DND-41 (cell line): ENCODE data around the gene RFLNA.

Source experiments
- ATAC-seq: fragments of 200-7000 bp; cut with Tn5 transposase; 3 replicates; pipeline ENCODE4 v1.9.1; 2021; ENCODE audit warnings: low read depth; ENCODE audit not compliant: insufficient read depth
- DNase-seq: peaks from one replicate; pipeline ENCODE4 v3.0.0-alpha.2; 2020
- H2AFZ ChIP-seq: 2 replicates; pipeline ENCODE4 v1.6.0; 2012; ENCODE audit warnings: low read depth, low read length
- H3K27ac ChIP-seq: 2 replicates; pipeline ENCODE4 v1.5.1; 2012; ENCODE audit warnings: low read length, inconsistent platforms
- H3K27me3 ChIP-seq: fragments of 200-600 bp; sonication (generic); 2 replicates; pipeline ENCODE4 v1.6.0; 2012; ENCODE audit warnings: low read length, mild to moderate bottlenecking, inconsistent platforms; ENCODE audit not compliant: insufficient read depth, poor library complexity
- H3K36me3 ChIP-seq: 2 replicates; pipeline ENCODE4 v1.5.1; 2012; ENCODE audit warnings: low read length, inconsistent platforms; ENCODE audit not compliant: insufficient read depth
- H3K4me1 ChIP-seq: 2 replicates; pipeline ENCODE4 v1.5.1; 2012; ENCODE audit warnings: mild to moderate bottlenecking, low read length; ENCODE audit not compliant: insufficient read depth
- H3K4me2 ChIP-seq: 2 replicates; pipeline ENCODE4 v1.6.0; 2012; ENCODE audit warnings: mild to moderate bottlenecking, moderate library complexity, low read length, inconsistent platforms; ENCODE audit not compliant: insufficient read depth
- H3K4me3 ChIP-seq, 2 experiments: fragments of 200-600 bp in 1 of 2; shearing (Covaris generic) in 1 of 2; 2 replicates each; pipeline ENCODE4 v1.5.1; 2012 to 2016; ENCODE audit warnings: inconsistent platforms in 2 of 2, low read length in 2 of 2, mild to moderate bottlenecking in 2 of 2, low read depth in 1 of 2, moderate library complexity in 1 of 2
- H3K79me2 ChIP-seq: 2 replicates; pipeline ENCODE4 v1.6.0; 2012; ENCODE audit warnings: low read length, inconsistent platforms; ENCODE audit not compliant: insufficient read depth
- H3K9ac ChIP-seq: 2 replicates; pipeline ENCODE4 v1.6.0; 2012; ENCODE audit warnings: low read depth, mild to moderate bottlenecking, inconsistent platforms, low read length, moderate library complexity
- H3K9me3 ChIP-seq: 2 replicates; pipeline ENCODE4 v1.5.1; 2012; ENCODE audit warnings: low read length, moderate library complexity, mild to moderate bottlenecking, inconsistent platforms; ENCODE audit not compliant: insufficient read depth, severe bottlenecking
- H4K20me1 ChIP-seq: 2 replicates; pipeline ENCODE4 v1.6.0; 2012; ENCODE audit warnings: low read length; ENCODE audit not compliant: insufficient read depth
- EZH2 ChIP-seq: IDR thresholded peaks from 3 replicates; pipeline ENCODE4 v1.6.1; 2012; ENCODE audit warnings: borderline replicate concordance, low read depth, mild to moderate bottlenecking, moderate library complexity, low read length, inconsistent platforms; ENCODE audit not compliant: severe bottlenecking
- TF ChIP-seq, protein P1 (sequence below): IDR thresholded peaks from 2 replicates; pipeline ENCODE4 v1.5.1; 2012; ENCODE audit warnings: borderline replicate concordance, low read length, moderate library complexity, mild to moderate bottlenecking; ENCODE audit not compliant: poor library complexity, severe bottlenecking; ENCODE audit errors: extremely low read depth

RFLNA gene

DNA sequence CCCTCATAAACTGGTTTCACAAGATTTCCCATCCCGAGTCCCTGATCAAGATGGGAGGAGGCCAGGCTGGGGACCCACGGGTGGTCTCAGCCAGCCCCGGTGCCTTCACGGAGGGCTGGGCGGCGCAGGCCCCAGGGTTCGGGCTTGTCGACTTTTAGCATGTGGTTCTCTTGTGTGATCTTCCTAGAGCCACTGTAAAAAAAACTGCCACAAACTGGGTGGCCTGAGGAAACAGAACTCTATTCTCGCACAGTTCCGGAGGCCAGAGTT is 12.6 kb downstream of the RFLNA start:
- Histone ChIP-seq H3K79me2 (no peaks in the 10 kb centered on the region), H3K4me2 (no peak overlapping the region), H3K36me3 (no peaks in the 10 kb centered on the region), H3K9ac (no peak overlapping the region), H3K9me3 (no peaks in the 10 kb centered on the region), H2AFZ (no peak overlapping the region), H3K27ac (no peak overlapping the region), H3K27me3 (no peaks in the 10 kb centered on the region), H3K4me1 (no peaks in the 10 kb centered on the region), H3K4me3 (no peak overlapping the region), H4K20me1 (no peaks in the 10 kb centered on the region)
- TF ChIP-seq, protein P1, sequence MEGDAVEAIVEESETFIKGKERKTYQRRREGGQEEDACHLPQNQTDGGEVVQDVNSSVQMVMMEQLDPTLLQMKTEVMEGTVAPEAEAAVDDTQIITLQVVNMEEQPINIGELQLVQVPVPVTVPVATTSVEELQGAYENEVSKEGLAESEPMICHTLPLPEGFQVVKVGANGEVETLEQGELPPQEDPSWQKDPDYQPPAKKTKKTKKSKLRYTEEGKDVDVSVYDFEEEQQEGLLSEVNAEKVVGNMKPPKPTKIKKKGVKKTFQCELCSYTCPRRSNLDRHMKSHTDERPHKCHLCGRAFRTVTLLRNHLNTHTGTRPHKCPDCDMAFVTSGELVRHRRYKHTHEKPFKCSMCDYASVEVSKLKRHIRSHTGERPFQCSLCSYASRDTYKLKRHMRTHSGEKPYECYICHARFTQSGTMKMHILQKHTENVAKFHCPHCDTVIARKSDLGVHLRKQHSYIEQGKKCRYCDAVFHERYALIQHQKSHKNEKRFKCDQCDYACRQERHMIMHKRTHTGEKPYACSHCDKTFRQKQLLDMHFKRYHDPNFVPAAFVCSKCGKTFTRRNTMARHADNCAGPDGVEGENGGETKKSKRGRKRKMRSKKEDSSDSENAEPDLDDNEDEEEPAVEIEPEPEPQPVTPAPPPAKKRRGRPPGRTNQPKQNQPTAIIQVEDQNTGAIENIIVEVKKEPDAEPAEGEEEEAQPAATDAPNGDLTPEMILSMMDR = no peak
- TF ChIP-seq EZH2 = no peak
- ATAC-seq (no peak), DNase-seq (no peak)

DNA sequence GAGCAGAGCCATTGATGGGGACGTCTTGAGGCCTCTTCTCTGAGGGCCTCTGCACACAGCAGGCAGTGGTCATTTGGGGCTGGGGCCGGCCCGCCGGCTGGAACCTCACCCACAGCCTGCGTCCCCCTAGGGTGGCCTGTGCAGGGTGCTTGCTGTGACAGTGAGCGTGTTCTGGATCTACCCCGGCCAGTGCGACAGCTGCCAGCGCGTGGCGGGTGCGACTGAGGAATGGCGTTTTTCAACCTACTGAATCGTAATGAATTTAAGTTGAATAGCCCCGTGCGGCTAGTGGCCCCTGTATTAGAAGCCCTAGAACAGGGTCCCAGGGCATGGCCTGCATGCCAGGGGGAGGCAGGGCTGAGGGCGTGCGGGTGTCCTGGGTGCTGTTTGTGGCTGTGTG is 13.8 kb downstream of the RFLNA start:
- Histone ChIP-seq H3K4me3 (no peak overlapping the region), H3K4me1 (no peaks in the 10 kb centered on the region), H2AFZ (no peak overlapping the region), H3K27me3 (no peaks in the 10 kb centered on the region), H3K27ac (no peak overlapping the region), H3K9me3 (no peaks in the 10 kb centered on the region), H3K79me2 (no peaks in the 10 kb centered on the region), H3K36me3 (no peaks in the 10 kb centered on the region), H4K20me1 (no peaks in the 10 kb centered on the region), H3K9ac (no peak overlapping the region), H3K4me2 (no peak overlapping the region)
- ATAC-seq (no peak), DNase-seq (no peak)
- TF ChIP-seq, protein P1 = no peak
- no peak for TF ChIP-seq EZH2

DNA sequence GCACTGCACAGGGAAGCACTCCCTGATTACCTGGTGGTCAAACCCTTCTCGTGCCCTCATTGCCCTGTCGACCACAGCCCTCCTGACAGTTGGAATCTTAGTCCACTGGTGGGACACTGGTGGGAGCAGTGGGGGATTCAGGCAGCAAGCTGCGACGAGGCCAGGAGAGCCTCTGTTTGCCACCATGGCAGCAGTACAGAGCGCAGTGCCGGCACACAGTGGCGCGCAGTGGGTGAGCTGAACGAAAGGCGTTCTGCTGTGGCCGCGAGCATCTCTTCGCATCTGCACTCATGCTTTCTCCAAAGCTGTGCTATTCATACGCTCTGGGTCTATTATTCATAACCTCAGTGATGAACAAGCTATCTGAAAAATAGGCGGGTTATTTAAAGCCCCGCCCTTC is 14.3 kb downstream of the RFLNA start:
- Histone ChIP-seq H3K79me2 (no peaks in the 10 kb centered on the region), H3K4me2 (no peak overlapping the region), H3K27me3 (no peaks in the 10 kb centered on the region), H3K36me3 (no peaks in the 10 kb centered on the region), H3K9ac (no peak overlapping the region), H4K20me1 (no peaks in the 10 kb centered on the region), H3K27ac (no peak overlapping the region), H3K4me1 (no peaks in the 10 kb centered on the region), H3K4me3 (no peak overlapping the region), H2AFZ (no peak overlapping the region), H3K9me3 (no peaks in the 10 kb centered on the region)
- no peak for DNase-seq
- no peak for ATAC-seq
- TF ChIP-seq, protein P1 = no peak

DNA sequence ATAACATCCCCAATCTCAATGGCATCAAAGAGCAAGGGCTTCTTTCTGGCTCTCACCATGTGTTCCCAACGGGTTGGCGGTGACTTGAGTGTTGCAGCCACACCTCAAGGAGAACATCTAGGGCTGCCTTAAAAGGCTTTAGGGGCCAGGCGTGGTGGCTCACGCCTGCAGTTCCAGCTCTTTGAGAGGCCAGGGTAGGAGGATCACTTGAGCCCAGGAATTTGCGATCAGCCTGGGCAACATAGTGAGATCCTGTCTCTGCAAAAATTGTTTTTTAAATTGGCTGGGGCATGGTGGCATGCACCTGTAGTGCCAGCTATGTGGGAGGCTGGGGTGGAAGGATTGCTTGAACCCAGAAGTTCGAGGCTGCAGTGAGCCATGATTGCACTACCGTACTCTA is 14.9 kb downstream of the RFLNA start:
- no peak for ATAC-seq
- Histone ChIP-seq H4K20me1 (no peaks in the 10 kb centered on the region), H3K27me3 (no peaks in the 10 kb centered on the region), H3K79me2 (no peaks in the 10 kb centered on the region), H3K9ac (no peak overlapping the region), H3K4me1 (no peaks in the 10 kb centered on the region), H3K4me3 (no peak overlapping the region), H3K36me3 (no peaks in the 10 kb centered on the region), H3K4me2 (no peak overlapping the region), H3K9me3 (no peaks in the 10 kb centered on the region), H2AFZ (no peak overlapping the region), H3K27ac (no peak overlapping the region)
- TF ChIP-seq, protein P1 = no peak
- no peak for TF ChIP-seq EZH2
- no peak for DNase-seq
